ENCODE results near the gene MZT1. TPM values are rescaled to one million over a fixed set of nuclear protein-coding genes. Genes with fewer than 3 reads are reported as not detected.

MZT1 gene
- total and polyA plus RNA-seq, 10 of the 15 experiments (the other 5 are each of a cell fraction or from before 2014, with no cell fraction given): 16.2 to 47.6 (median 25.4) TPM

- TF ChIP-seq, protein P1, sequence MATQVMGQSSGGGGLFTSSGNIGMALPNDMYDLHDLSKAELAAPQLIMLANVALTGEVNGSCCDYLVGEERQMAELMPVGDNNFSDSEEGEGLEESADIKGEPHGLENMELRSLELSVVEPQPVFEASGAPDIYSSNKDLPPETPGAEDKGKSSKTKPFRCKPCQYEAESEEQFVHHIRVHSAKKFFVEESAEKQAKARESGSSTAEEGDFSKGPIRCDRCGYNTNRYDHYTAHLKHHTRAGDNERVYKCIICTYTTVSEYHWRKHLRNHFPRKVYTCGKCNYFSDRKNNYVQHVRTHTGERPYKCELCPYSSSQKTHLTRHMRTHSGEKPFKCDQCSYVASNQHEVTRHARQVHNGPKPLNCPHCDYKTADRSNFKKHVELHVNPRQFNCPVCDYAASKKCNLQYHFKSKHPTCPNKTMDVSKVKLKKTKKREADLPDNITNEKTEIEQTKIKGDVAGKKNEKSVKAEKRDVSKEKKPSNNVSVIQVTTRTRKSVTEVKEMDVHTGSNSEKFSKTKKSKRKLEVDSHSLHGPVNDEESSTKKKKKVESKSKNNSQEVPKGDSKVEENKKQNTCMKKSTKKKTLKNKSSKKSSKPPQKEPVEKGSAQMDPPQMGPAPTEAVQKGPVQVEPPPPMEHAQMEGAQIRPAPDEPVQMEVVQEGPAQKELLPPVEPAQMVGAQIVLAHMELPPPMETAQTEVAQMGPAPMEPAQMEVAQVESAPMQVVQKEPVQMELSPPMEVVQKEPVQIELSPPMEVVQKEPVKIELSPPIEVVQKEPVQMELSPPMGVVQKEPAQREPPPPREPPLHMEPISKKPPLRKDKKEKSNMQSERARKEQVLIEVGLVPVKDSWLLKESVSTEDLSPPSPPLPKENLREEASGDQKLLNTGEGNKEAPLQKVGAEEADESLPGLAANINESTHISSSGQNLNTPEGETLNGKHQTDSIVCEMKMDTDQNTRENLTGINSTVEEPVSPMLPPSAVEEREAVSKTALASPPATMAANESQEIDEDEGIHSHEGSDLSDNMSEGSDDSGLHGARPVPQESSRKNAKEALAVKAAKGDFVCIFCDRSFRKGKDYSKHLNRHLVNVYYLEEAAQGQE (IDR thresholded peaks at IDR 0.05; ENCODE audit: low read depth, low read length): no peak
- peak; percentile 93; the same call in 1 of the 2 replicates for TF ChIP-seq SIN3A (IDR thresholded peaks at IDR 0.05; ENCODE audit: low read depth, low read length)
- no peak for TF ChIP-seq SUPT20H (IDR thresholded peaks at IDR 0.05; ENCODE audit: borderline replicate concordance, control insufficient read depth, low read depth, low read length)
- peak; percentile 80 for TF ChIP-seq GABPA (IDR thresholded peaks at IDR 0.05; ENCODE audit: low read depth)
- no peak for TF ChIP-seq KDM1A (IDR thresholded peaks at IDR 0.05; ENCODE audit: borderline replicate concordance)
- TF ChIP-seq IRF3 (IDR thresholded peaks at IDR 0.05): peak; percentile 79; the same call in 1 of the 2 replicates
- no peak for TF ChIP-seq ATF7 (IDR thresholded peaks at IDR 0.05; ENCODE audit: low read depth)
- TF ChIP-seq, protein P2, sequence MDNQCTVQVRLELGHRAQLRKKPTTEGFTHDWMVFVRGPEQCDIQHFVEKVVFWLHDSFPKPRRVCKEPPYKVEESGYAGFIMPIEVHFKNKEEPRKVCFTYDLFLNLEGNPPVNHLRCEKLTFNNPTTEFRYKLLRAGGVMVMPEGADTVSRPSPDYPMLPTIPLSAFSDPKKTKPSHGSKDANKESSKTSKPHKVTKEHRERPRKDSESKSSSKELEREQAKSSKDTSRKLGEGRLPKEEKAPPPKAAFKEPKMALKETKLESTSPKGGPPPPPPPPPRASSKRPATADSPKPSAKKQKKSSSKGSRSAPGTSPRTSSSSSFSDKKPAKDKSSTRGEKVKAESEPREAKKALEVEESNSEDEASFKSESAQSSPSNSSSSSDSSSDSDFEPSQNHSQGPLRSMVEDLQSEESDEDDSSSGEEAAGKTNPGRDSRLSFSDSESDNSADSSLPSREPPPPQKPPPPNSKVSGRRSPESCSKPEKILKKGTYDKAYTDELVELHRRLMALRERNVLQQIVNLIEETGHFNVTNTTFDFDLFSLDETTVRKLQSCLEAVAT (IDR thresholded peaks at IDR 0.05): no peak
- TF ChIP-seq SPI1 (IDR thresholded peaks at IDR 0.05; ENCODE audit: borderline replicate concordance, insufficient read depth, low read depth, low read length): peak; percentile 55
- peak; percentile 18; the same call in 1 of the 2 replicates for TF ChIP-seq CBFB (IDR thresholded peaks at IDR 0.05; ENCODE audit: low read depth)
- peak; percentile 19 for TF ChIP-seq RELA (IDR thresholded peaks at IDR 0.05; ENCODE audit: borderline replicate concordance, partially characterized antibody)
- TF ChIP-seq STAT3 (IDR thresholded peaks at IDR 0.05; ENCODE audit: low read depth, low read length): no peak
- no peak for TF ChIP-seq MEF2A (IDR thresholded peaks at IDR 0.05; ENCODE audit: insufficient read depth, low read depth, low read length)
- TF ChIP-seq NR2C1 (IDR thresholded peaks at IDR 0.05): peak; percentile 93
- TF ChIP-seq, protein P3, sequence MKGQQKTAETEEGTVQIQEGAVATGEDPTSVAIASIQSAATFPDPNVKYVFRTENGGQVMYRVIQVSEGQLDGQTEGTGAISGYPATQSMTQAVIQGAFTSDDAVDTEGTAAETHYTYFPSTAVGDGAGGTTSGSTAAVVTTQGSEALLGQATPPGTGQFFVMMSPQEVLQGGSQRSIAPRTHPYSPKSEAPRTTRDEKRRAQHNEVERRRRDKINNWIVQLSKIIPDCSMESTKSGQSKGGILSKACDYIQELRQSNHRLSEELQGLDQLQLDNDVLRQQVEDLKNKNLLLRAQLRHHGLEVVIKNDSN (IDR thresholded peaks at IDR 0.05; ENCODE audit: borderline replicate concordance, extremely low read length, insufficient read depth, low read depth, low read length): no peak
- no peak for TF ChIP-seq RBBP5 (conservative IDR thresholded peaks at IDR 0.05)
- TF ChIP-seq IKZF1 (conservative IDR thresholded peaks at IDR 0.05): peak; percentile 32; the same call in 1 of the 2 replicates
- TF ChIP-seq EGR1 (IDR thresholded peaks at IDR 0.05; ENCODE audit: borderline replicate concordance in 1 of 2, low read depth in 2 of 2, low read length in 2 of 2): peak in 1 of 2 experiments; percentile 76; a peak in 1 of 3 replicates
- no peak for TF ChIP-seq ZNF24 (IDR thresholded peaks at IDR 0.05)
- peak; percentile 88 for TF ChIP-seq YY1 (IDR thresholded peaks at IDR 0.05; ENCODE audit: low read depth, low read length)
- TF ChIP-seq CEBPB (IDR thresholded peaks at IDR 0.05; ENCODE audit: borderline replicate concordance in 1 of 2, low read depth in 2 of 2, low read length in 2 of 2): no peak
- TF ChIP-seq IRF4 (IDR thresholded peaks at IDR 0.05; ENCODE audit: low read depth, low read length): no peak
- TF ChIP-seq EED (IDR thresholded peaks at IDR 0.05; ENCODE audit: low read depth): no peak
- peak; percentile 53; the same call in 1 of the 2 replicates for TF ChIP-seq NR2F1 (conservative IDR thresholded peaks at IDR 0.05)
These were observed at the start of gene MZT1, which contains the start of gene BORA (continued) for GRCh38 chr13:72727417-72728289.

Measured in GM12878 (cell line).